Loucy (cell line): ENCODE data around the gene TTI1.

Experiments
- CTCF ChIP-seq: fragments of 200-600 bp; sonication (generic); conservative IDR thresholded peaks from 2 replicates; pipeline ENCODE4 v1.5.1; 2014; ENCODE audit warnings: mild to moderate bottlenecking, antibody characterized with exemption, low read length
- EZH2phosphoT487 ChIP-seq: fragments of 200-600 bp; IDR thresholded peaks from 2 replicates; pipeline ENCODE4 v1.6.1; 2018; ENCODE audit warnings: antibody characterized with exemption, mild to moderate bottlenecking, moderate library complexity, borderline replicate concordance

- TF ChIP-seq CTCF (no peak), EZH2phosphoT487 (no peak)
These were observed 48.3 kb upstream of the TTI1 start for GRCh38 chr20:38081575-38081974.
